ENCODE results near the gene E2F3. TPM values are rescaled to one million over a fixed set of nuclear protein-coding genes. Genes with fewer than 3 reads are reported as not detected.

E2F3 gene
- total and polyA plus RNA-seq, 10 of the 15 experiments (the other 5 are each of a cell fraction or from before 2014, with no cell fraction given): 5.1 to 16.8 (median 10.6) TPM

- no peak for TF ChIP-seq ZBTB11 (CRISPR knock-in tag; IDR thresholded peaks at IDR 0.05)
- no peak for TF ChIP-seq BACH1 (IDR thresholded peaks at IDR 0.05; ENCODE audit: borderline replicate concordance)
- no peak for TF ChIP-seq CHD1 (IDR thresholded peaks at IDR 0.05; ENCODE audit: low read depth, low read length)
- TF ChIP-seq BCL3 (IDR thresholded peaks at IDR 0.05; ENCODE audit: borderline replicate concordance, insufficient read depth, low read depth, low read length, poor library complexity, severe bottlenecking): no peak
- TF ChIP-seq TARDBP (IDR thresholded peaks at IDR 0.05; ENCODE audit: borderline replicate concordance): no peak
- TF ChIP-seq BCL11A (IDR thresholded peaks at IDR 0.05; ENCODE audit: low read depth, low read length): no peak
- TF ChIP-seq TBL1XR1 (IDR thresholded peaks at IDR 0.05; ENCODE audit: low read depth, low read length): no peak
- TF ChIP-seq HDAC6 (IDR thresholded peaks at IDR 0.05; ENCODE audit: unreplicated experiment): no peak
- TF ChIP-seq PAX5 (IDR thresholded peaks at IDR 0.05; ENCODE audit: borderline replicate concordance, low read depth, low read length): no peak
- no peak for TF ChIP-seq USF1 (IDR thresholded peaks at IDR 0.05; ENCODE audit: borderline replicate concordance, extremely low read length, insufficient read depth, low read depth, low read length)
- TF ChIP-seq FOXK2 (IDR thresholded peaks at IDR 0.05): no peak
Measured at GRCh38 chr6:20352346-20352745, 49.3 kb upstream of the E2F3 start (continued).
